Fibroblast of skin of left quadriceps (primary cell): ENCODE measurements around the gene PSKH1.
A peak's percentile ranks its signal among the peaks of the same experiment; 100 is the strongest.

Experiments
- DNase-seq, 2 experiments: peaks; one replicate each; pipeline ENCODE4 v3.0.0-alpha.2; 2013; ENCODE audit warnings: low read depth in 2 of 2

Gene PSKH1

GRCh38 chr16:67865318-67865717 is 27.7 kb upstream of the PSKH1 start:
- DNase-seq = no peak

DNA sequence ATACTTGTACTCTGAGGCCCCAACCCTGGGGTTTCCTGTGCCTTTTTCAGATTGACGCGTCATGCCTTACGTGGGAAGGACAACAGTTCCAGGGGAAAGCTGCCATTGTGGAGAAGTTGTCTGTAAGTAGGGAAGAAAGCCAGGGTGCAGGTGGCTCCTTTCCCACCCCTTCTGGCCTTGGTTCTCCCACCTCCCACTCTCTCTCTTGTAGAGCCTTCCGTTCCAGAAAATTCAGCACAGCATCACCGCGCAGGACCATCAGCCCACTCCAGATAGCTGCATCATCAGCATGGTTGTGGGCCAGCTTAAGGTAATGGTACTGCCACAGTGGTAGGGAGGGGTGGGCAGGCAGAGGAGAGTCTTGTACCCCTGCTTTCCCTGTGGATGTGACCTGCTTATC is 24.8 kb upstream of the PSKH1 start:
- DNase-seq = no peak

- DNase-seq = no peak
Measured at GRCh38 chr16:67869653-67870052, 23.4 kb upstream of the PSKH1 start.

GRCh38 chr16:67871256-67871655 is 21.8 kb upstream of the PSKH1 start:
- DNase-seq = no peak

DNA sequence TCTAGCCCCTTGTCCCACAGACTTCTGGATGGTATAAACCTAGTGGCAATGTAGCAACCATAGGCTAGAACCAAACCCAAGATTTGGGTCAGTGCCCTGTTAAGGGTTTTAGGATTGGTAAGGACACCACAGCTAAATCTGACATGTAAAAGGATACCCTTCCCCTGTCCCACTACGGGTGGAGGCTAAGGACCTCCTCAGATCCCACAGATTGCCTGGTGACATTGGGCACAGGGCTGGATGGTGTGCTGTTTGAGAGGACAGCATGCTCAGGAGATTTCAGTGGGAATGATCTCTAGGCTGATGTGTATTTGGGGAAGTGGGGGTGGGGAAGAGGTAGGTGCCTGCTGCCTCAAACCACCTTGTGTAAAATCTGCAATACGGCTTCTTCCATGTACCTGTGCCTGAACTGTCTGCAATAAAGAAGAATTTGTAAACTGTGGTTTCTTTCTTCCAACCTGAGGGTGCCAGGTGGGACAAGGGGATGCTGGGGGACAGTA is 20.9 kb upstream of the PSKH1 start:
- DNase-seq = no peak

DNA sequence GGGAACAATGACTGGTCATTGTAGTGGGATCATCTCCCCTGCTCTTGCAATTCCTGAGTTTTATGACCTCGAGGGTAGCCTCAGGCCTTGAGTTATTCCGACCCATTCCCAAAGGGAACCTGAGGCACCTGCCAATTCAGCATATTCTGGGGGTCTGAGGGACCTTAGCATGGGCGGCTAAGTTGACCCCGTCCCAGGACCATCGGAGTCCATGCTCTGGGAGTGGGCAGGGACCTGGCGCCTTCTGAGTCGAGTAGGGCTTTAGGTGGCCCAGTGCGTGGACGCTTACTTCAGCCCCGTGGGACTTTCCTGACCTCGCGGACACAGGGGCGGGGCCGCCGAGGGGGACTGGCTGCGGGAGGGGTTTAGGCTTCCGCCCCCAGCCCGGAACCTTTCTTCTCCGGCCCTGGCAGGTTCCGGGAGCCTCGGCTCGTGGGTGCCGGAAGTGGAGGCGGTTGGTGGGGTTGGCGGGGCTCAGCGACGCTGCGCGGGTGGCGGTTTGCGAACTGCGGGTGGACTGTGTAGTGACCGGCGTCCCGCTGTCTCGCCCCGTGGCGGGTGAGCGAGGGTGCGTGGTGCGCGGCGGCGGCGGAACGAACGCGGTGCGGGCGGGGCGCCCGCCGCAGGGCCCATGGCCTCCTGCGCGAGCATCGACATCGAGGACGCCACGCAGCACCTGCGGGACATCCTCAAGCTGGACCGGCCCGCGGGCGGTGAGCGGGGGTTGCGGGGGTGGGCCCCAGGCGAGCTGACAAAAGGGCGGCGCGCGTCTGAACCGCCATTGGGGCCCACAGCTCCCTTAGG is 20.2 kb upstream of the PSKH1 start, which contains the start of gene EDC4:
Gene EDC4, plus strand, starts transcription at position 422 of the 804 bp plus-strand sequence. Its CDS starts 210 bp downstream, at position 632.
- DNase-seq = peak; percentile 37 to 47

DNA sequence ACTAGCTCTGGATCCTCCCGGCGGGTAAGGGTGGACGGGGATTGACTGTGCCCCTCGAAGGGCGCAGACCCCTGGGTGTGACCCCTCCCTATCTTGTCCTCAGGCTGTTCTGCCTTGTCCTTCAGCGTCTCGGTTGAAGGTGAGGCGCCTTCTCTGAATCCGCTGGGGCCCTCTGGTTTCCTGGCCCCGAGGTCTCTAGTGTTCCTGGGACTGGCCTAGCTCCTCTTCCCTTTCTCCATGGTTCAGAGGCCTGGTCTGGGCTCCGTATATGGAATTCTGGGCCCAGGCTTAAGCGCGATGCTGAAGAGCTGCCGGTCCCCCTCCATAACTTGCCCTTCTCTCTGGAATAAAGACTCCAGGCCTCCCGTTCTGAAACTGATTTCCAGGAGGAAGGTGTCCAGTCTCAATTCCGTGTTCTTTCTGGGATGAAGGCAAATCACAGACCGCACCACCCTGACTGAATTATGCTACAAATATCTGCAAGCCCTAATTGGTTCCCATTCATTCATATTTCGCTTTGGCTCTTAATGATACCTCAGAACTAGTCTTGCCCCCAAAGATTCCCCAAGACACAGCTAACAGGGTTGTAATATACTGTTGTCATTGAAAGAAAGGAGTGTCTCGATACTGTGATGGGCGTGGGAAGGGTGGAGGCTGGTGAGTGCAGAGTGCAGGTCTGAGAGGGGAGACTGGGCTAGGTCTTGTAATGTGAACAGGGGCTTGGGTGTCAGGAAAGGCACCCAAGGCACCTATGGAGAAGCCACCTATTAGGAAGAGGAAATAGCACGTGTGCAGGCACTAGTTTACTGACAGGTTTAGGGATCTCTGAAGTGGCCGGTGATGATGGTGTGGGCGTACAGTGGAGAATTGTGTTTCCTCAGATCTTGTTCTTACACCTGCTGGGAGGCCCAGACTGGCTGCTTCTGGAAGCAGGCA is 19.4 kb upstream of the PSKH1 start:
- no peak for DNase-seq

GRCh38 chr16:67874372-67874771 is 18.7 kb upstream of the PSKH1 start:
- no peak for DNase-seq

DNA sequence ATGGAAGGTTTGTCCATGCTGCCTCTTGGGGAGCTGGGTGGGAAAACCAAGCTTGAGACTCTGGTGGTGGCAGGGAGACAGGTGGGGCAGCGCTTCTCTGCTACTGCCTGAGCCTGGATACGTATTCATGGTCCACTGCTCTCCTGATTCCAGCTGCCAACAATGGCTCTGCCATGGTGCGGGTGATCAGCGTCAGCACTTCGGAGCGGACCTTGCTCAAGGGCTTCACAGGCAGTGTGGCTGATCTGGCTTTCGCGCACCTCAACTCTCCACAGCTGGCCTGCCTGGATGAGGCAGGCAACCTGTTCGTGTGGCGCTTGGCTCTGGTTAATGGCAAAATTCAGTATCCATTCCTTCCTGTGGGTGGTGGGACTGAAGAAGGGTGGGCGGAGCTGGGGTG is 16.0 kb upstream of the PSKH1 start:
- no peak for DNase-seq

DNA sequence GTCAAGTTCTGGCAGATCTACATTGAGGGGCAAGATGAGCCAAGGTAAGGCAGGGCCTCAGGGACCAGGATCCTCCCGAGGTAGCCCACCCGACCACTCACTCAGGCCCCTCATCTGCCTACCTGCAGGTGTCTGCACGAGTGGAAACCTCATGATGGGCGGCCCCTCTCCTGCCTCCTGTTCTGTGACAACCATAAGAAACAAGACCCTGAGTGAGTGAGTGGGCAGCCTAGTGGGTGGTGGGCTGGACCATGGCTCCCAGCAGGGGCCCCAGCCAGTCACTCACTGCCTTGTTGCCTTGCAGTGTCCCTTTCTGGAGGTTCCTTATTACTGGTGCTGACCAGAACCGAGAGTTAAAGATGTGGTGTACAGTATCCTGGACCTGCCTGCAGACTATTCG is 14.8 kb upstream of the PSKH1 start:
- DNase-seq = no peak

GRCh38 chr16:67878846-67879245 is 14.2 kb upstream of the PSKH1 start:
- no peak for DNase-seq

DNA sequence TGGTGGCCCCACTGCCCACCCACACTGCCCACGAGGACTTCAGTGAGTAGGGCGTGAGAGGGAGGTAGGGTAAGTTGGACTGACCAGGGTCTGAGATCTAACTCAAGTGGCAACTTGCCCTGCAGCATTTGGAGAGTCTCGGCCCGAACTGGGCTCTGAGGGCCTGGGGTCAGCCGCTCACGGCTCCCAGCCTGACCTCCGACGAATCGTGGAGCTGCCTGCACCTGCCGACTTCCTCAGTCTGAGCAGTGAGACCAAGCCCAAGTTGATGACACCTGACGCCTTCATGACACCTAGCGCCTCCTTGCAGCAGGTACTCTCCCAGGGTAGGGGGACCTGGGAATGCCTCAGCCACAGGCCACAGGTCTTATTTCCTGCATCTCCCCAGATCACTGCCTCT is 13.6 kb upstream of the PSKH1 start:
- DNase-seq = no peak

DNA sequence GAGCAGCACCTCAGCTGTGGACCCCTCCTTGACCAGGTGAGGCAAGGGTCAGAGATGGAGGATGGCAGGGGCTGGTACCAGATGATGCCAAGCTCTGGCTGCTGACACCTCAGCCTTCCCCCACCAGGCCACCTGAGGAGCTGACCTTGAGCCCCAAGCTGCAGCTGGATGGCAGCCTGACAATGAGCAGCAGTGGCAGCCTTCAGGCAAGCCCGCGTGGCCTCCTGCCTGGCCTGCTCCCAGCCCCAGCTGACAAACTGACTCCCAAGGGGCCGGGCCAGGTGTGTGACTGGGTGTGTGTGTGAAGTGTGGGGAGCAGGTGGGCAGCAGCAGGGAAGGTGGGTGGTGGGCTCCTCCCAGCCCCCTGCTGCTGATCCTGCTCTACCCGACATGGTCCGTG is 13.1 kb upstream of the PSKH1 start:
- no peak for DNase-seq

GRCh38 chr16:67880584-67880983 is 12.5 kb upstream of the PSKH1 start:
- DNase-seq = no peak

- DNase-seq = no peak
Measured at GRCh38 chr16:67881621-67882161, 11.4 kb upstream of the PSKH1 start.

GRCh38 chr16:67882374-67883145 is 10.5 kb upstream of the PSKH1 start:
- no peak for DNase-seq

DNA sequence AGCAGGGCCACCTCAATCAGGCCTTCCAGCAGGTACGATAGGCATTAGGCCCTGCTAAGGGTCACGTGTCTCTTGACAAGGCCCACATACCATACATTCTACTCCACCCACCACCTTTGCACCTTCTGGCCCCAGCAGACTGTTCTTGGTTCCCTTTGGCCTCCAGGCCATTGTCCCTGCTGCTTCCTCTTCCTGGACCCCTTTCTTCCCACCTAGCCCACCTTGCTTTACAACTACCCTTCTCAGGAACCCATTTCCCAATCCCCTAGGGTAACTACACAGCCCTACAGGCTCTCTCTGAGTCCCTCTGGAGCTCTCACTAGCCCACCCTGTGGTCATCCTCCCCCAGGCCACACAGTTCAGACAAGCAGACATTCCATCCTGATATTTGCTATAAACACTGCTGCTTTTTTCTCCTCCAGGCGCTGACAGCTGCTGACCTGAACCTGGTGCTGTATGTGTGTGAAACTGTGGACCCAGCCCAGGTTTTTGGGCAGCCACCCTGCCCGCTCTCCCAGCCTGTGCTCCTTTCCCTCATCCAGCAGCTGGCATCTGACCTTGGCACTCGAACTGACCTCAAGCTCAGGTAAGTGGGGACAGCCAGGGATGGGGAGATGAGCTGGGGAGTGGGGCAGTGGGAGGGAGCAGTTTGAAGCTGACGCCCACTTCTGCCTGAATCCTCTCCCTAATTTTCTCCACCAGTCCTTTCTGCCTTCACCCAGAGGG is 9.7 kb upstream of the PSKH1 start:
- DNase-seq = no peak

GRCh38 chr16:67883872-67884261 is 9.2 kb upstream of the PSKH1 start:
- DNase-seq = no peak

DNA sequence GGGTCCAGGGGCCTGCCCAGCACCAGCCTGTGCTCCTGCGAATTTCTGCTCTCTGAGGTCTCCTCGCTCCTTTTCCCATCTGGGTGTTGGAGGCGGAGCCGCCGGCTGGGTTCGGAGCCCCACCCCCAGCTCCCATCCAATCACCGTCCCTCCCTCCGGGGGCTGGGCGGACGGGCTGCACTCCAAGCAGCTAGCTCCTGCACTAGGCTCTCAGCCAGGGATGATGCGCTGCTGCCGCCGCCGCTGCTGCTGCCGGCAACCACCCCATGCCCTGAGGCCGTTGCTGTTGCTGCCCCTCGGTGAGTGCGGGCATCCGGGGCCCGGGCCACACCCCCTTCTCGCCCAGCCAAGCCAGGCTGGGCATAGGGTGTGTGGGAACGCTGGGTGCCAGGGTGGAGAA is 8.4 kb upstream of the PSKH1 start, which contains the start of gene NRN1L:
Gene NRN1L, plus strand, starts transcription at position 202 of the 400 bp plus-strand sequence. Its CDS starts 19 bp downstream, at position 221.
- peak; percentile 78 to 80 for DNase-seq

GRCh38 chr16:67885545-67885944 is 7.5 kb upstream of the PSKH1 start:
- no peak for DNase-seq

DNA sequence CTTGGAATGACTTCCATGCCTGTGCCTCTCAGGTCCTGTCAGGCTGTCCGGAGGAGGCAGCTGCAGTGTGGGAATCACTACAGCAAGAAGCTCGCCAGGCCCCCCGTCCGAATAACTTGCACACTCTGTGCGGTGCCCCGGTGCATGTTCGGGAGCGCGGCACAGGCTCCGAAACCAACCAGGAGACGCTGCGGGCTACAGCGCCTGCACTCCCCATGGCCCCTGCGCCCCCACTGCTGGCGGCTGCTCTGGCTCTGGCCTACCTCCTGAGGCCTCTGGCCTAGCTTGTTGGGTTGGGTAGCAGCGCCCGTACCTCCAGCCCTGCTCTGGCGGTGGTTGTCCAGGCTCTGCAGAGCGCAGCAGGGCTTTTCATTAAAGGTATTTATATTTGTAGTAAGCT is 7.1 kb upstream of the PSKH1 start:
- no peak for DNase-seq
